RWPE1 (cell line): ENCODE measurements around the gene RXRB.

ENCODE experiments used
- CTCF ChIA-PET: fragments of 350-600 bp; sonication (Branson Sonifier 250); formaldehyde crosslinking; extraction: SDS; loops from one replicate; lab custom pipeline; 2021; lab: Yijun Ruan, JAX
- POLR2A ChIA-PET: fragments of 400-600 bp; formaldehyde crosslinking; extraction: SDS; loops from one replicate; lab custom pipeline; 2020; ENCODE audit warnings: antibody characterized with exemption; ENCODE audit not compliant: low non-redundant PET; lab: Yijun Ruan, JAX
- DNase-seq: peaks from one replicate; pipeline ENCODE4 v3.0.0; 2012; ENCODE audit warnings: low spot score
- H3K27ac ChIP-seq: fragments of 450-650 bp; 2 replicates; pipeline ENCODE4 v1.5.1; 2017
- CTCF ChIP-seq: fragments of 450-650 bp; conservative IDR thresholded peaks from 2 replicates; pipeline ENCODE4 v1.5.1; 2017; ENCODE audit warnings: low read depth, mild to moderate bottlenecking

The RXRB gene

GRCh38 chr6:33207552-33208090 lies 7.2 kb upstream of the RXRB start:
- ChIA-PET CTCF (interaction anchor here (1.3 to 2.1 kb wide), 2 partner anchors 10 to 41 kb away, joined by 7 to 8 read pairs; no protein-coding TSS in a partner anchor), POLR2A (interaction anchor here (0.6 to 0.7 kb wide), 2 partner anchors 28 to 40 kb away, joined by 5 read pairs; no protein-coding TSS in a partner anchor)
- TF ChIP-seq CTCF, result no peak
- peak overlapping the region; percentile 95 for H3K27ac ChIP-seq
- DNase-seq, result peak; percentile 52

GRCh38 chr6:33206864-33207551 lies 6.5 kb upstream of the RXRB start:
- peak; percentile 57 for DNase-seq
- POLR2A ChIA-PET, result no interaction called here
- CTCF ChIA-PET, result interaction anchor here (1.3 kb wide), 1 partner anchor 9 kb away, joined by 7 read pairs; no protein-coding TSS in a partner anchor
- peak overlapping the region; percentile 95 for H3K27ac ChIP-seq
- no peak for TF ChIP-seq CTCF

- DNase-seq, result no peak
- CTCF ChIA-PET, result interaction anchor here (0.5 to 1.3 kb wide), 3 partner anchors 9 to 496 kb away, joined by 3 to 7 read pairs (median 4); no protein-coding TSS in a partner anchor
- H3K27ac ChIP-seq, result peak overlapping the region; percentile 95
- POLR2A ChIA-PET, result no interaction called here
- no peak for TF ChIP-seq CTCF
Observed at GRCh38 chr6:33206027-33206863, 5.8 kb upstream of the RXRB start.

- ChIA-PET POLR2A (no interaction called here), CTCF (interaction anchor here (0.5 to 1.3 kb wide), 3 partner anchors 43 to 497 kb away, joined by 3 to 4 read pairs (median 3); no protein-coding TSS in a partner anchor)
- peak overlapping the region; percentile 95 for H3K27ac ChIP-seq
- peak; percentile 82 for DNase-seq
- TF ChIP-seq CTCF, result no peak
Observed at GRCh38 chr6:33205191-33206026, 4.9 kb upstream of the RXRB start.

GRCh38 chr6:33204415-33205190 lies 4.1 kb upstream of the RXRB start, which contains the start of gene HSD17B8:
TSS of gene HSD17B8 (plus strand) at chr6:33204655. CDS start at chr6:33204669, 14 bp downstream.
- peak within 1 kb of the TSS; percentile 95 for H3K27ac ChIP-seq
- peak; percentile 95 for DNase-seq
- POLR2A ChIA-PET, result interaction anchor here (1.0 kb wide), 1 partner anchor 8 kb away, joined by 6 read pairs; no protein-coding TSS in a partner anchor
- no peak for TF ChIP-seq CTCF
- CTCF ChIA-PET, result interaction anchor here (1.3 kb wide), 1 partner anchor 44 kb away, joined by 3 read pairs; no protein-coding TSS in a partner anchor
